SU-DHL-6 (cell line): ENCODE results near the gene PAPSS1.

Source experiments
- EZH2phosphoT487 ChIP-seq: fragments of 200-600 bp; sonication (generic), shearing (Covaris generic); conservative IDR thresholded peaks from 2 replicates; pipeline ENCODE4 v1.6.1; 2018; ENCODE audit warnings: mild to moderate bottlenecking, antibody characterized with exemption, low read length, moderate library complexity, mixed read lengths
- TF ChIP-seq, protein P1 (sequence below): fragments of 200-600 bp; sonication (generic); IDR thresholded peaks from one replicate; pipeline ENCODE4 v1.5.1; 2017; ENCODE audit warnings: antibody characterized with exemption, mild to moderate bottlenecking, low read length, moderate library complexity; ENCODE audit not compliant: insufficient read depth, poor library complexity, severe bottlenecking

DNA sequence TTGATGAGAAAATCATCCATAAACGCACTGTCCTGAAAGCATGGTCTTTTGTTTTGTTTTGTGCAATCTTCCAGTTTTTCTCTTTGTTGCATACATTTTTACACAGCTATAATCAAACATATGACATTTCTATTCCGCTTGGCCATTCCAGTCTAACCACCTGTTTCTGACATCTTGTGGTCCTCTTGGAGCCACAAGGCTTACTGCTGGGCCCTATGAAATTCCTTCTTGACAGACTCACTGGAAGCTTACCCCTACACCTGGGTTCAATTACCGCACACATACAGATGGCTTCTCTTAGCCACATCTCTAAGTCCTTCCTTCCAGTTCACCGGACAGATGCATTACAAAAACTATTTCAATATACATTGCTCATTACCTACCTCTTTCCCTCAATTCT is 72.4 kb downstream of the PAPSS1 start:
- TF ChIP-seq, protein P1, sequence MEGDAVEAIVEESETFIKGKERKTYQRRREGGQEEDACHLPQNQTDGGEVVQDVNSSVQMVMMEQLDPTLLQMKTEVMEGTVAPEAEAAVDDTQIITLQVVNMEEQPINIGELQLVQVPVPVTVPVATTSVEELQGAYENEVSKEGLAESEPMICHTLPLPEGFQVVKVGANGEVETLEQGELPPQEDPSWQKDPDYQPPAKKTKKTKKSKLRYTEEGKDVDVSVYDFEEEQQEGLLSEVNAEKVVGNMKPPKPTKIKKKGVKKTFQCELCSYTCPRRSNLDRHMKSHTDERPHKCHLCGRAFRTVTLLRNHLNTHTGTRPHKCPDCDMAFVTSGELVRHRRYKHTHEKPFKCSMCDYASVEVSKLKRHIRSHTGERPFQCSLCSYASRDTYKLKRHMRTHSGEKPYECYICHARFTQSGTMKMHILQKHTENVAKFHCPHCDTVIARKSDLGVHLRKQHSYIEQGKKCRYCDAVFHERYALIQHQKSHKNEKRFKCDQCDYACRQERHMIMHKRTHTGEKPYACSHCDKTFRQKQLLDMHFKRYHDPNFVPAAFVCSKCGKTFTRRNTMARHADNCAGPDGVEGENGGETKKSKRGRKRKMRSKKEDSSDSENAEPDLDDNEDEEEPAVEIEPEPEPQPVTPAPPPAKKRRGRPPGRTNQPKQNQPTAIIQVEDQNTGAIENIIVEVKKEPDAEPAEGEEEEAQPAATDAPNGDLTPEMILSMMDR: no peak
- no peak for TF ChIP-seq EZH2phosphoT487
